ENCODE measurements around the gene DHRS2. TPM values are rescaled to one million over a fixed set of nuclear protein-coding genes. Genes with fewer than 3 reads are reported as not detected.
A peak's percentile ranks its signal among the peaks of the same experiment; 100 is the strongest.

DHRS2 gene
- total and polyA plus RNA-seq, 2 of the 13 experiments (the other 11 are each of a cell fraction or from before 2014, with no cell fraction given): 1,621 to 3,021 TPM

DNA sequence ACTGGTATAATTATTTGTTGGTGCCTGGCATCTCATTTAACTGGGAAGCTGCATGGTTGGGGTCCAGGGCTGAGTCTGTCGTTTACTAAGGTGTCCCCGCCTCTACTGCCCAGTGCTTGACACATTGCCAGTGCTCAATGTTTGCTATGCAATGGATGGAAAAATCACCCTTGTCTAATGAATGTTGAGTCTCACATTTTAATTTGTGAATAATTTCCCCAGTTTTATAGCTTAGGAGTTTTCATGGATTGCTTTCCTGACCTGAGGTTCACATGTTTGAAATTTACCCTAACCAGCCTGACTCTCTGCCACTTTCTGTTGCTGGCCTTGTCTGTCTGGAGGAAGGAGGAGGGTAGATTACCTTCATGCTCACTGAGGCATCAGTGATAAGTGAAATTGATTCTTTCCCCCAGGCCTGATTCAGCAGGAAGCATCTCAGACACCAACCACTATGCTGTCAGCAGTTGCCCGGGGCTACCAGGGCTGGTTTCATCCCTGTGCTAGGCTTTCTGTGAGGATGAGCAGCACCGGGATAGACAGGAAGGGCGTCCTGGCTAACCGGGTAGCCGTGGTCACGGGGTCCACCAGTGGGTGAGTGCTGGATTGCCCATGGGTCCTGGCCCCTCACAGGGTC lies 2.4 kb downstream of the DHRS2 start:
- no peak overlapping the region for H2AFZ ChIP-seq (ENCODE audit: low read length)
- 27% methylated on average over 8 of the region's 8 CpGs for WGBS (ENCODE audit: low lambda C conversion rate)
- DNase-seq (ENCODE audit: low spot score) (peak; percentile 86), FAIRE-seq (no peak), ATAC-seq (peak; percentile 10)
- H3K27ac ChIP-seq (ENCODE audit: extremely low read length, insufficient read depth, low read length): peak overlapping the region; percentile 59
- ChIA-PET CTCF (ENCODE audit: low intra/inter-chr PET ratio, low total read pairs) (interaction anchor here (1.3 kb wide), 1 partner anchor 50 kb away, joined by 3 read pairs; no protein-coding TSS in a partner anchor), POLR2A (interaction anchor here (1.0 to 13.7 kb wide), 24 partner anchors 8 to 614 kb away, joined by 3 to 1105 read pairs (median 8); partner anchors contain the start of genes ACIN1, AP1G2, C14orf119 and DCAF11)
- H3K79me2 ChIP-seq (ENCODE audit: insufficient read depth, low read length): peaks cover 37% of the 10 kb centered on the region
- H3K27me3 ChIP-seq (ENCODE audit: control insufficient read depth in 1 of 2, insufficient read depth in 2 of 2, low read length in 2 of 2): no peaks in the 10 kb centered on the region; a peak in 1 of 5 replicates
- intact Hi-C loops (cut with micrococcal nuclease; ENCODE audit: unreplicated experiment): no loop called here
- peak overlapping the region; percentile 80 for H3K4me2 ChIP-seq (ENCODE audit: low read depth, low read length)
- H4K20me1 ChIP-seq (ENCODE audit: insufficient read depth, low read length): peaks cover 70% of the 10 kb centered on the region
- peaks cover 29 to 43% of the 10 kb centered on the region in 2 experiments for H3K36me3 ChIP-seq (replicated peaks in 1 of 2; ENCODE audit: control insufficient read depth in 1 of 2, insufficient read depth in 2 of 2, low read length in 2 of 2)
- no peaks in the 10 kb centered on the region for H3K9me3 ChIP-seq (ENCODE audit: low read length)
- peak overlapping the region; percentile 79 for H3K9ac ChIP-seq (ENCODE audit: insufficient read depth, low read depth, low read length)
- in situ Hi-C loops (cut with HindIII; ENCODE audit: extremely low pct_ligation_motif_present, low pct_unique_long_range_greater_than_20kb): no loop called here
- no TSS peak for BruUV-seq (replicated peaks)
- peaks cover 84% of the 10 kb centered on the region for H3K4me1 ChIP-seq (ENCODE audit: insufficient read depth, low read length)
- H3K4me3 ChIP-seq (replicated peaks in 1 of 3; ENCODE audit: insufficient read depth in 1 of 3, low read depth in 2 of 3, low read length in 3 of 3): peak overlapping the region; percentile 67 to 91 (median 74)
- TF ChIP-seq ARNT2 (CRISPR knock-in tag; IDR thresholded peaks at IDR 0.05; ENCODE audit: low read depth) (no peak), ZNF460 (CRISPR knock-in tag; IDR thresholded peaks at IDR 0.05; ENCODE audit: borderline replicate concordance) (no peak), ZNF556 (CRISPR knock-in tag; IDR thresholded peaks at IDR 0.05; ENCODE audit: borderline replicate concordance) (no peak), POLR2AphosphoS2 (IDR thresholded peaks at IDR 0.05; ENCODE audit: low read depth, low read length) (peak; percentile 98), CREM (IDR thresholded peaks at IDR 0.05) (no peak), CREM (CRISPR knock-in tag; IDR thresholded peaks at IDR 0.05) (no peak; the same call in 1 of the 2 replicates), IRX3 (CRISPR knock-in tag; IDR thresholded peaks at IDR 0.05; ENCODE audit: borderline replicate concordance, low read depth) (peak; percentile 81; the same call in 1 of the 2 replicates), HIVEP1 (CRISPR knock-in tag; IDR thresholded peaks at IDR 0.05) (no peak), ZNF816 (CRISPR knock-in tag; IDR thresholded peaks at IDR 0.05; ENCODE audit: borderline replicate concordance) (no peak), ZNF263 (CRISPR knock-in tag; IDR thresholded peaks at IDR 0.05) (no peak), PAX8 (CRISPR knock-in tag; IDR thresholded peaks at IDR 0.05; ENCODE audit: borderline replicate concordance) (peak; percentile 12; the same call in 1 of the 2 replicates), EP300 (IDR thresholded peaks at IDR 0.05; ENCODE audit: low read depth in 2 of 2, low read length in 2 of 2) (peak in 1 of 2 experiments; percentile 32; a peak in 2 of 4 replicates), EP300 (CRISPR knock-in tag; IDR thresholded peaks at IDR 0.05; ENCODE audit: borderline replicate concordance) (no peak), POGZ (CRISPR knock-in tag; IDR thresholded peaks at IDR 0.05) (no peak), MBNL3 (CRISPR knock-in tag; conservative IDR thresholded peaks at IDR 0.05) (peak; percentile 92; the same call in 1 of the 2 replicates), U2AF2 (IDR thresholded peaks at IDR 0.05; ENCODE audit: low read depth, low read length) (peak; percentile 30; the same call in 1 of the 2 replicates)
- TF ChIP-seq, protein P1, sequence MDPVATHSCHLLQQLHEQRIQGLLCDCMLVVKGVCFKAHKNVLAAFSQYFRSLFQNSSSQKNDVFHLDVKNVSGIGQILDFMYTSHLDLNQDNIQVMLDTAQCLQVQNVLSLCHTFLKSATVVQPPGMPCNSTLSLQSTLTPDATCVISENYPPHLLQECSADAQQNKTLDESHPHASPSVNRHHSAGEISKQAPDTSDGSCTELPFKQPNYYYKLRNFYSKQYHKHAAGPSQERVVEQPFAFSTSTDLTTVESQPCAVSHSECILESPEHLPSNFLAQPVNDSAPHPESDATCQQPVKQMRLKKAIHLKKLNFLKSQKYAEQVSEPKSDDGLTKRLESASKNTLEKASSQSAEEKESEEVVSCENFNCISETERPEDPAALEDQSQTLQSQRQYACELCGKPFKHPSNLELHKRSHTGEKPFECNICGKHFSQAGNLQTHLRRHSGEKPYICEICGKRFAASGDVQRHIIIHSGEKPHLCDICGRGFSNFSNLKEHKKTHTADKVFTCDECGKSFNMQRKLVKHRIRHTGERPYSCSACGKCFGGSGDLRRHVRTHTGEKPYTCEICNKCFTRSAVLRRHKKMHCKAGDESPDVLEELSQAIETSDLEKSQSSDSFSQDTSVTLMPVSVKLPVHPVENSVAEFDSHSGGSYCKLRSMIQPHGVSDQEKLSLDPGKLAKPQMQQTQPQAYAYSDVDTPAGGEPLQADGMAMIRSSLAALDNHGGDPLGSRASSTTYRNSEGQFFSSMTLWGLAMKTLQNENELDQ (CRISPR knock-in tag; IDR thresholded peaks at IDR 0.05; ENCODE audit: borderline replicate concordance): peak; percentile 63; the same call in 1 of the 2 replicates
- TF ChIP-seq, protein P2, sequence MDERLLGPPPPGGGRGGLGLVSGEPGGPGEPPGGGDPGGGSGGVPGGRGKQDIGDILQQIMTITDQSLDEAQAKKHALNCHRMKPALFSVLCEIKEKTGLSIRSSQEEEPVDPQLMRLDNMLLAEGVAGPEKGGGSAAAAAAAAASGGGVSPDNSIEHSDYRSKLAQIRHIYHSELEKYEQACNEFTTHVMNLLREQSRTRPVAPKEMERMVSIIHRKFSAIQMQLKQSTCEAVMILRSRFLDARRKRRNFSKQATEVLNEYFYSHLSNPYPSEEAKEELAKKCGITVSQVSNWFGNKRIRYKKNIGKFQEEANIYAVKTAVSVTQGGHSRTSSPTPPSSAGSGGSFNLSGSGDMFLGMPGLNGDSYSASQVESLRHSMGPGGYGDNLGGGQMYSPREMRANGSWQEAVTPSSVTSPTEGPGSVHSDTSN (CRISPR knock-in tag; IDR thresholded peaks at IDR 0.05): 0 out of 2 replicates have a peak, but pooled peaks have one; percentile 36

Measured in HepG2 (cell line).